ENCODE results near the gene SLF2.

DNA sequence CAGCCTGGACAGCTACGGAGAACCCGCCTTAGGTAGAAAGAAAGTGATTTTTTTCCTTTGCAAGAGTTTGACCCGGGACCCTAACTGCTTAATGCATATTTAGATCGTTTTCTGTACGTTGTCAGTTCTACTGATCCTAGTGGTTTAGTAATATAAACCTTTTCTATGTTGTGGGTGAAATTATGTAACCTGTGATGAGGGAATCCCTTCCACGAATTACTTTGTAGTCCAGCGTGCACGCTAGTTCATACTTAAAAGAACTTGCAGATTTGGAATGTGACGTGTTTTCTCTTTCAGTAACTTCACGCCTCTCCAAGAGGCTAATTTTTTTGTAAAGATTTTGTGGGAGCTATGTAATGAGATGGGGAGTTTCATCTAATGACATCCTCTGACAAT, 705 bp downstream of the SLF2 start:
- no peak for TF ChIP-seq CHD2 (IDR thresholded peaks at IDR 0.05; ENCODE audit: low read length)
- no peak for TF ChIP-seq RAD21 (IDR thresholded peaks at IDR 0.05 in 1 of 2, conservative IDR thresholded peaks at IDR 0.05 in 1 of 2; ENCODE audit: low read depth in 2 of 2, low read length in 2 of 2)
- TF ChIP-seq RXRA (IDR thresholded peaks at IDR 0.05; ENCODE audit: insufficient read depth, low read depth, low read length): no peak
- TF ChIP-seq TCF12 (IDR thresholded peaks at IDR 0.05; ENCODE audit: low read depth, low read length): no peak
- no peak for TF ChIP-seq EP300 (IDR thresholded peaks at IDR 0.05; ENCODE audit: borderline replicate concordance in 1 of 2, low read depth in 2 of 2, low read length in 2 of 2)
- no peak for TF ChIP-seq SUZ12 (IDR thresholded peaks at IDR 0.05; ENCODE audit: low read length)
- TF ChIP-seq POLR2A (IDR thresholded peaks at IDR 0.05; ENCODE audit: control extremely low read depth in 1 of 2, low read depth in 2 of 2, low read length in 2 of 2): no peak
- TF ChIP-seq CEBPB (IDR thresholded peaks at IDR 0.05; ENCODE audit: low read depth, low read length): no peak
- TF ChIP-seq, protein P1, sequence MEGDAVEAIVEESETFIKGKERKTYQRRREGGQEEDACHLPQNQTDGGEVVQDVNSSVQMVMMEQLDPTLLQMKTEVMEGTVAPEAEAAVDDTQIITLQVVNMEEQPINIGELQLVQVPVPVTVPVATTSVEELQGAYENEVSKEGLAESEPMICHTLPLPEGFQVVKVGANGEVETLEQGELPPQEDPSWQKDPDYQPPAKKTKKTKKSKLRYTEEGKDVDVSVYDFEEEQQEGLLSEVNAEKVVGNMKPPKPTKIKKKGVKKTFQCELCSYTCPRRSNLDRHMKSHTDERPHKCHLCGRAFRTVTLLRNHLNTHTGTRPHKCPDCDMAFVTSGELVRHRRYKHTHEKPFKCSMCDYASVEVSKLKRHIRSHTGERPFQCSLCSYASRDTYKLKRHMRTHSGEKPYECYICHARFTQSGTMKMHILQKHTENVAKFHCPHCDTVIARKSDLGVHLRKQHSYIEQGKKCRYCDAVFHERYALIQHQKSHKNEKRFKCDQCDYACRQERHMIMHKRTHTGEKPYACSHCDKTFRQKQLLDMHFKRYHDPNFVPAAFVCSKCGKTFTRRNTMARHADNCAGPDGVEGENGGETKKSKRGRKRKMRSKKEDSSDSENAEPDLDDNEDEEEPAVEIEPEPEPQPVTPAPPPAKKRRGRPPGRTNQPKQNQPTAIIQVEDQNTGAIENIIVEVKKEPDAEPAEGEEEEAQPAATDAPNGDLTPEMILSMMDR (IDR thresholded peaks at IDR 0.05; ENCODE audit: control extremely low read depth in 1 of 3, insufficient read depth in 1 of 3, low read depth in 1 of 3, low read length in 3 of 3): no peak
- TF ChIP-seq, protein P2, sequence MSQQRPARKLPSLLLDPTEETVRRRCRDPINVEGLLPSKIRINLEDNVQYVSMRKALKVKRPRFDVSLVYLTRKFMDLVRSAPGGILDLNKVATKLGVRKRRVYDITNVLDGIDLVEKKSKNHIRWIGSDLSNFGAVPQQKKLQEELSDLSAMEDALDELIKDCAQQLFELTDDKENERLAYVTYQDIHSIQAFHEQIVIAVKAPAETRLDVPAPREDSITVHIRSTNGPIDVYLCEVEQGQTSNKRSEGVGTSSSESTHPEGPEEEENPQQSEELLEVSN (IDR thresholded peaks at IDR 0.05): no peak
- TF ChIP-seq EGR1 (IDR thresholded peaks at IDR 0.05; ENCODE audit: borderline replicate concordance, low read depth, low read length): no peak
- no peak for TF ChIP-seq HDAC2 (IDR thresholded peaks at IDR 0.05; ENCODE audit: borderline replicate concordance in 1 of 2, low read depth in 2 of 2, low read length in 2 of 2)
